Activated T-helper 17 cell treated with anti-CD3 and anti-CD28 coated beads, Interleukin-2, amount 50 U/mL, for 72 hours (primary cell): ENCODE results near the gene MAPKAPK2. TPM values are rescaled to one million over a fixed set of nuclear protein-coding genes. Genes with fewer than 3 reads are reported as not detected.

ENCODE experiments used
- ATAC-seq: fragments of 150-1000 bp; cut with Tn5 transposase; replicated peaks from 2 replicates; pipeline ENCODE4 v1.10.0; 2021; ENCODE audit warnings: mild to moderate bottlenecking, moderate library complexity
- H3K27ac Mint-ChIP-seq: one replicate; pipeline ENCODE4 v1.8.0; 2022; ENCODE audit warnings: mixed read lengths
- H3K27me3 Mint-ChIP-seq: one replicate; pipeline ENCODE4 v1.8.0; 2022; ENCODE audit warnings: mixed read lengths
- H3K36me3 Mint-ChIP-seq: one replicate; pipeline ENCODE4 v1.8.0; 2022; ENCODE audit warnings: low read depth, mild to moderate bottlenecking, mixed read lengths
- H3K4me1 Mint-ChIP-seq: one replicate; pipeline ENCODE4 v1.8.0; 2022; ENCODE audit warnings: mixed read lengths
- H3K4me3 Mint-ChIP-seq: one replicate; pipeline ENCODE4 v1.8.0; 2022; ENCODE audit warnings: mild to moderate bottlenecking, mixed read lengths
- H3K9me3 Mint-ChIP-seq: one replicate; pipeline ENCODE4 v1.8.0; 2022; ENCODE audit warnings: mixed read lengths
- total RNA-seq, 2 donors: library from RNA; stranded (reverse); gene quantifications; one replicate each; pipeline ENCODE4 v1.2.3, GENCODE V29; 2022

Gene MAPKAPK2
- total RNA-seq, 2 donors from 2014 or later: 64.6 to 85.3 TPM

- H3K9me3 Mint-ChIP-seq: no peaks in the 10 kb centered on the region
- no peaks in the 10 kb centered on the region for H3K27me3 Mint-ChIP-seq
- H3K27ac Mint-ChIP-seq: no peak overlapping the region
- ATAC-seq: no peak
- peaks cover 61% of the 10 kb centered on the region for H3K4me1 Mint-ChIP-seq
- H3K36me3 Mint-ChIP-seq: peaks cover 23% of the 10 kb centered on the region
- H3K4me3 Mint-ChIP-seq: no peak overlapping the region
These were observed 24.6 kb downstream of the MAPKAPK2 start for GRCh38 chr1:206709322-206709721.

- no peaks in the 10 kb centered on the region for H3K27me3 Mint-ChIP-seq
- peaks cover 60% of the 10 kb centered on the region for H3K4me1 Mint-ChIP-seq
- H3K27ac Mint-ChIP-seq: peak overlapping the region; percentile 44
- H3K9me3 Mint-ChIP-seq: no peaks in the 10 kb centered on the region
- peak overlapping the region; percentile 24 for H3K4me3 Mint-ChIP-seq
- H3K36me3 Mint-ChIP-seq: peaks cover 23% of the 10 kb centered on the region
- peak; percentile 12 for ATAC-seq
These were observed 25.2 kb downstream of the MAPKAPK2 start for GRCh38 chr1:206709772-206710459.

- Mint-ChIP-seq H3K9me3 (no peaks in the 10 kb centered on the region), H3K27ac (peak overlapping the region; percentile 44), H3K27me3 (no peaks in the 10 kb centered on the region), H3K36me3 (peaks cover 20% of the 10 kb centered on the region), H3K4me1 (peaks cover 60% of the 10 kb centered on the region), H3K4me3 (peak overlapping the region; percentile 24)
- ATAC-seq: no peak
These were observed 25.7 kb downstream of the MAPKAPK2 start for GRCh38 chr1:206710460-206710823.

DNA sequence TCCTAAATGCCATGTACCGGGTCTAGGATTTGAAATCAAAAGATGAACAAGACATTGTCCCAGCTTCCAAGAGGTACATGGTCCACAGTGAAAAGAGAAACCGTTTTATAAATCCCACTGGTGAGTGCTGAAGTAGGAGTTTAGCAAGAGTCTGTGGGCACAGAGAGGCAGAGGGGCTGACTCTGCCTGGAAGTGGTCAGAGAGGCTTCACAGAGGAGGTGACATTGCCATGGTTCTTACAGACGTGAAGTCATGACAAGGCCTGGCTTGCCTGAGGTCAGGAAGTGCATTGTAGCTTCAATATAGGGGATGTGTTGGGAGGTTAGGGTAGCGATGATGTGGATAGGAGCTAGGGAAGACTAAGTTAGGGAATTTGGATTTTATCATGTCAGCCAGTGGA lies 28.4 kb downstream of the MAPKAPK2 start:
- peaks cover 26% of the 10 kb centered on the region for H3K36me3 Mint-ChIP-seq
- peak; percentile 69 for ATAC-seq
- no peaks in the 10 kb centered on the region for H3K9me3 Mint-ChIP-seq
- peaks cover 75% of the 10 kb centered on the region for H3K4me1 Mint-ChIP-seq
- H3K27me3 Mint-ChIP-seq: no peaks in the 10 kb centered on the region
- H3K4me3 Mint-ChIP-seq: peak overlapping the region; percentile 69
- H3K27ac Mint-ChIP-seq: peak overlapping the region; percentile 76

GRCh38 chr1:206713910-206714312 lies 29.2 kb downstream of the MAPKAPK2 start:
- peak overlapping the region; percentile 69 for H3K4me3 Mint-ChIP-seq
- ATAC-seq: no peak
- no peaks in the 10 kb centered on the region for H3K9me3 Mint-ChIP-seq
- peaks cover 31% of the 10 kb centered on the region for H3K36me3 Mint-ChIP-seq
- peak overlapping the region; percentile 76 for H3K27ac Mint-ChIP-seq
- H3K27me3 Mint-ChIP-seq: no peaks in the 10 kb centered on the region
- peaks cover 73% of the 10 kb centered on the region for H3K4me1 Mint-ChIP-seq

DNA sequence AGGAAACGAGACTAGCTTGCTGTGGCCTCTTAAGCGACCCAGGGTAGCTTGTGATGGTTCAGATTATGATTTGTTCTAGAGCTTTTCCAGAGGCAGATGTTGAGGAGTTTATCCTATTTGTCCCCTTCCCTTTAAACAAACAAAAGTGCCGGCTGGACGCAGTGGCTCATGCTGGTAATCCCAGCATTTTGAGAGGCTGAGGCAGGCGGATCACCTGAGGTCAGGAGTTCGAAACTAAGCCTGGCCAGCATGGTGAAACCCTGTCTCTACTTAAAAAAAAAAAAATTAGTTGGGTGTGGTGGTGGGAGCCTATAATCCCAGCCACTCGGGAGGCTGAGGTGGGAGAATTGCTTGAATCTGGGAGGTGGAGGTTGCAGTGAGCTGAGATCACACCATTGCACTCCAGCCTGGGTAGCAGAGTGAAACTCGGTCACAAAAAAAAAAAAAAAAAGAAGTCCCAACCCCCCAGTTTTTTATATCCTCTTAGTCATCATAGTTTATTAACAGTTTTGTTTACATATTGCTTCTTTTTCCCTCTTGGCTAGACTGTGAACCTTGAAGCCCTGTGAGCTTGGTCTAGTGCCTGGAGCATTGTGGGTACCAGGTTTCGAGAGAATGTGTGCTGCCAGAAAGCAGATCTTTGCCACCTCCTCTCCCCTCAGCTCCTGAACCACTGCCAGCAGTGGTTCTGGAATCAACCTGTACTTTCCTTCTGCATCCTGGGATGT lies 29.8 kb downstream of the MAPKAPK2 start:
- Mint-ChIP-seq H3K27me3 (no peaks in the 10 kb centered on the region), H3K36me3 (peaks cover 31% of the 10 kb centered on the region), H3K9me3 (no peaks in the 10 kb centered on the region), H3K4me3 (peak overlapping the region; percentile 69), H3K27ac (peak overlapping the region; percentile 84), H3K4me1 (peaks cover 73% of the 10 kb centered on the region)
- ATAC-seq: no peak

DNA sequence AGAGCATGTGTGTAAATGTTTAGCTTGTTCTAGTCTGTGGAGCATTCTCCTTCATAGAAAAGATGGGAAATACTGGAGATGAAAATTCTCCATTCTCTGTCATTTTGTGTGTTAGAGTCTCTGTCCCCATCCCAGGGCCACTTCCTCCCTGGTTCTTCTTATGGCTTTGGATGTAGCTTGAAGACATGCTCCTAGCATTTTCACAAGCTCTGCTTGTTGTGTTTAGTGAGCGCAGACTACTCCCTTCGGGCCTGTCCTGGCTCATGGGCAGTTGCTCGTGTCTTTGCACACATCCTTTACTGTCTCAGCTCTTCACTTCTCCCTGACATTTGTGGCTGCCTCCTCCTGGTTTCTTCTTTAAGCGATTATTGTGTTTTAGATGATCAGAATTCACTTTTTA lies 30.4 kb downstream of the MAPKAPK2 start:
- Mint-ChIP-seq H3K27me3 (no peaks in the 10 kb centered on the region), H3K4me3 (peak overlapping the region; percentile 69), H3K4me1 (peaks cover 73% of the 10 kb centered on the region), H3K9me3 (no peaks in the 10 kb centered on the region), H3K36me3 (peaks cover 28% of the 10 kb centered on the region), H3K27ac (peak overlapping the region; percentile 84)
- no peak for ATAC-seq

DNA sequence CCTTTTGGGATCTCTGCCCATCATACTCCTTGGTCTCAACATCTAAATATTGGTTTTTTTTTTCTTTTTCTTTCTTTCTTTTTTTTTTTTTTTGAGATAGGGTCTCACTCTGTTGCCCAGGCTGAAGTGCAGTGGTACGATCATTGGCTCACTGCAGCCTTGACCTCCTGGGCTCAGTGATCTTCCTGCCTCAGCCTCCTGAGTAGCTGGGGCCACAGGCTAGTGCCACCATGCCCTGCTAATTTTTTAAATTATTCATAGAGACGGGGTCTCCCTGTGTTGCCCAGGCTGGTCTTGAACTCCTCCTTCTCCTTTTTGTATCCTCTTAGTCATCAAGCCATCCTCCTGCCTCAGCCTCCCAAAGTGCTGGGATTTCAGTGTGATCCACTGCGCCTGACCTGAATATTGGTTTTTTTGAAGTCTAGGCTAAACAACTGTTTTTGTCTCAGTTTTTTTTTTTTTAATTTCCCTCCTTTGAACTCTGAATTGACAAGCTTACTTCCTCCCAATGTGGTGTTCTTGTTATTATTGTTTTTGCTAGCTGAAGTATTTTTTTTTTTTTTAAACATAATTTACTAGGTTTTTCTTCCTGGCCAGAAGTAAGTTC lies 30.9 kb downstream of the MAPKAPK2 start:
- Mint-ChIP-seq H3K36me3 (peaks cover 23% of the 10 kb centered on the region), H3K27ac (peak overlapping the region; percentile 84), H3K27me3 (no peaks in the 10 kb centered on the region), H3K4me3 (peak overlapping the region; percentile 69), H3K9me3 (no peaks in the 10 kb centered on the region), H3K4me1 (peaks cover 69% of the 10 kb centered on the region)
- ATAC-seq: no peak

DNA sequence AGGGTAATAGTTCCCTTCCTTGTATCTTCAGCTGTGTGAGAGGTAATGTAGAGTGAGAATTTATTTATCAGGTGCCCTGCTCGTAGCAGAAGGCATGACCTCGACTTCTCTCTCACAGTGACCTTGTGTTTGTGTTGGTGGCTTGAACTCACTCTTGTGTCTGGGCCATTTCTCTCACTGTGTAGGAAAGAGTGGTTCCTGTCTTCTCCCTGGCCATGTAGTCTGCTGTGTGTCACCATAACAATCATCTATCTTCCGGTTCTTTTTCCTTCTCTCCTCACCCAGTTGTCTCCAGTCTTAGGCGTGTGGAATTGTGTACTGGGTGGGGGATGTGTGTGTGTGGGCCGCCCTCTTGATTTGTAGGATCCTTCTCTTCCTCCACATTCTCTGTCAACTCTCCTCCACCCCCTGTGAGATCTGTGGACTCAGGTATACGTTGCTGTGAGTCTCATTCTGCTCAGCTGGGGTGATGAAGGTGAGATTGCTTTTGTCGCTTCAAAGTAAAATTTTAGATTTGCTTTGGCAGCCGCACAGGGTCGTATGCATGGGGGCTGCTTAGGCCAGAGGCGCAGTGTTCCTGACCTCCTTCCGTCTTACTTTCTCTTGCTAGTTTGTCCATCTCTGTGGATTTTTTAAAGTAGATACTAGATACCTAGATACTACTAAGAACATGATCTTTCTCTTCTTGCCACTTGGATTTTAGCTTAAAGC lies 31.6 kb downstream of the MAPKAPK2 start:
- Mint-ChIP-seq H3K4me1 (peaks cover 75% of the 10 kb centered on the region), H3K9me3 (no peaks in the 10 kb centered on the region), H3K27ac (peak overlapping the region; percentile 84), H3K27me3 (no peaks in the 10 kb centered on the region), H3K36me3 (peaks cover 20% of the 10 kb centered on the region), H3K4me3 (peak overlapping the region; percentile 69)
- peak; percentile 36 for ATAC-seq

DNA sequence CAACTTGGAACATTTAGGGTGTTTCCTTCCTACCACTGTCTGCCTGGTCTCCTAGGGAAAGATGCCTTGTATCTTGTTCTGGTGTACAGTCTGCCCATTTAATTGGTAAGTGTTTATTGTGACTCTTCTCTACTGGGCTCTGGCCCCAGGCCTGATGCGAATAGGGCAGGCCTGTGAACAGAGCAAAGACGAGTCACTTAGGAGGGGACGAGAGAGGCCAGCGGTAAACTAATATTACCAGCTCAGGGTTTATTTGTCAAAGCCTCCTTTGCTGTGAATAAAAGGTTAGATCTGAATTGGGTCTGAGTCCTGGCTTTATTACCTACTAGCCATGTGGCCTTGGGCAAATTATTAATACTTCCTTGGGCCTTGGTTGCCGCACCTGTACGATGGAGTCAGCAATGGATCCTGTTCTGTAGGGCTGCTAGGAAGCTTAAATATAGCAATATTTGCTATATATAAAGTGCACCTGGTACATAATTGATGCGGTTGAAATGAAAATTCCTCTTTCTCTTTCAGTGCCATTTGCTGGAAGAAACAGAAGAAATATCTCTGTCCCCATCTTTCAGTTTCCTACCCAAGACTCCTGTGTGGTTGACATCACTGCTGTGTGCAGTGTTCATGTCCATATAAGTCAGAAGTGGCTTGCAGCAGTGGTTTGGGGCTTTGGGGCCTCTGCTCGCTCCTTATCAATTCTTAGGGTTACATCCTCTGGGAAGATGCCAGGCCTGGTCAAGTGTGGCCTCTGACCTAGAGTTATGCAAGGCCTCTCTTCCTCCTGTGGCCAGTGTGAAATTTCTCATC lies 32.4 kb downstream of the MAPKAPK2 start:
- H3K9me3 Mint-ChIP-seq: no peaks in the 10 kb centered on the region
- H3K4me1 Mint-ChIP-seq: peaks cover 70% of the 10 kb centered on the region
- H3K4me3 Mint-ChIP-seq: peak overlapping the region; percentile 69
- ATAC-seq: peak; percentile 83
- no peaks in the 10 kb centered on the region for H3K27me3 Mint-ChIP-seq
- peaks cover 14% of the 10 kb centered on the region for H3K36me3 Mint-ChIP-seq
- peak overlapping the region; percentile 84 for H3K27ac Mint-ChIP-seq

DNA sequence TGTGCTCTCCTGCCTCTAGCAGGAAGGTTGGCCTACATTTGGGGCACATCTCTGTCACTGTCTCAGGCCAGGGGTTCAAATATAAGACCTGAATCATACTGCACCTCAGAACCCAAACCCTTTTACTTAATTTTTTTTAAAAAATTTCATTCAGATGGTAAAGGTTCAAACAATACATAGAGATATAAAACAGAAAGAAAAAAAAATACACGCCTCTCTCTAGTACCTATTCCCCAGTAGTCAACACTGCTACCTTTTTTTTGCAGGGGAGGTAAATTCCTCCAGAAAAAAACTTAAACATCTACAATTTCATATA lies 32.9 kb downstream of the MAPKAPK2 start:
- no peaks in the 10 kb centered on the region for H3K9me3 Mint-ChIP-seq
- peak overlapping the region; percentile 69 for H3K4me3 Mint-ChIP-seq
- H3K4me1 Mint-ChIP-seq: peaks cover 70% of the 10 kb centered on the region
- H3K27ac Mint-ChIP-seq: peak overlapping the region; percentile 84
- no peak for ATAC-seq
- peaks cover 14% of the 10 kb centered on the region for H3K36me3 Mint-ChIP-seq
- H3K27me3 Mint-ChIP-seq: no peaks in the 10 kb centered on the region

DNA sequence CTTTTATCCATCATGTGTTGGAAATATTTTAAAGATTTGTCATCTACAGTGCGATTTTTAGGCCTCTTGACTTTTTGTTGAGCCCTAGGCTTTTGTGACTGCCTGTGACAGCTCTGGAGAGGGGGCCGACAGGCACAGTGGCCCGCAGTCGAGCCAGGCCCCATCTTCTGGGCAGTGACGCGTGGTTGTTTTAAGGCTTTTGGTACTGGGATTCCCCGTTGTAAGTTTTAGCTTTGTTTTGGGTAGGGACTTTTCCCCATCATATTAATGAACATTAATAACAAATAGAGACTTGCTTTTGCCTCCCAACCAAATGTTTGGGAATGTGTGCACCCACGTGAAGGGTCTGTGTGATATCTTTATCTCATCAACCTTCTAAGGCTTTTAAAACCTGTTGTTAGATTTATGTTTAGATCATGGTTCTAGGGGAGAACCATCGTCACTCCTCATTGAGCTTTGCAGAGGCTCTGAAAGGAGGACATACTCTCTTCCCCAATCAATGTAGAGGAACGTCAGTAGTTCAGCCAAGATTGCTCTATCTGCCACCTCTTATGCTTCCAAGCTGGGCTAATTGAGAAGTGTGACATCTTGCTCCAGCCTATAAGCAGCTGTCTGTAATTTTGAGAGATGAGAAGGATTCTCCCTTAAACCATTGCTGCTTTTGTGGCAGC lies 34.6 kb downstream of the MAPKAPK2 start:
- Mint-ChIP-seq H3K4me1 (peaks cover 62% of the 10 kb centered on the region), H3K4me3 (peak overlapping the region; percentile 20), H3K27ac (peak overlapping the region; percentile 25), H3K36me3 (peaks cover 14% of the 10 kb centered on the region), H3K9me3 (no peaks in the 10 kb centered on the region), H3K27me3 (no peaks in the 10 kb centered on the region)
- ATAC-seq: no peak

GRCh38 chr1:206721454-206721853 lies 36.7 kb downstream of the MAPKAPK2 start:
- no peak for ATAC-seq
- peaks cover 42% of the 10 kb centered on the region for H3K4me1 Mint-ChIP-seq
- H3K27me3 Mint-ChIP-seq: no peaks in the 10 kb centered on the region
- H3K36me3 Mint-ChIP-seq: peaks cover 14% of the 10 kb centered on the region
- no peak overlapping the region for H3K4me3 Mint-ChIP-seq
- H3K9me3 Mint-ChIP-seq: no peaks in the 10 kb centered on the region
- peak overlapping the region; percentile 22 for H3K27ac Mint-ChIP-seq
